NCI-H2029 (cell line): ENCODE measurements around the gene LRRC32.

Experiments used
- DNase-seq: peaks from one replicate; lab custom pipeline; 2025; lab: John Stamatoyannopoulos, UW

The LRRC32 gene, protein sequence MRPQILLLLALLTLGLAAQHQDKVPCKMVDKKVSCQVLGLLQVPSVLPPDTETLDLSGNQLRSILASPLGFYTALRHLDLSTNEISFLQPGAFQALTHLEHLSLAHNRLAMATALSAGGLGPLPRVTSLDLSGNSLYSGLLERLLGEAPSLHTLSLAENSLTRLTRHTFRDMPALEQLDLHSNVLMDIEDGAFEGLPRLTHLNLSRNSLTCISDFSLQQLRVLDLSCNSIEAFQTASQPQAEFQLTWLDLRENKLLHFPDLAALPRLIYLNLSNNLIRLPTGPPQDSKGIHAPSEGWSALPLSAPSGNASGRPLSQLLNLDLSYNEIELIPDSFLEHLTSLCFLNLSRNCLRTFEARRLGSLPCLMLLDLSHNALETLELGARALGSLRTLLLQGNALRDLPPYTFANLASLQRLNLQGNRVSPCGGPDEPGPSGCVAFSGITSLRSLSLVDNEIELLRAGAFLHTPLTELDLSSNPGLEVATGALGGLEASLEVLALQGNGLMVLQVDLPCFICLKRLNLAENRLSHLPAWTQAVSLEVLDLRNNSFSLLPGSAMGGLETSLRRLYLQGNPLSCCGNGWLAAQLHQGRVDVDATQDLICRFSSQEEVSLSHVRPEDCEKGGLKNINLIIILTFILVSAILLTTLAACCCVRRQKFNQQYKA

DNA sequence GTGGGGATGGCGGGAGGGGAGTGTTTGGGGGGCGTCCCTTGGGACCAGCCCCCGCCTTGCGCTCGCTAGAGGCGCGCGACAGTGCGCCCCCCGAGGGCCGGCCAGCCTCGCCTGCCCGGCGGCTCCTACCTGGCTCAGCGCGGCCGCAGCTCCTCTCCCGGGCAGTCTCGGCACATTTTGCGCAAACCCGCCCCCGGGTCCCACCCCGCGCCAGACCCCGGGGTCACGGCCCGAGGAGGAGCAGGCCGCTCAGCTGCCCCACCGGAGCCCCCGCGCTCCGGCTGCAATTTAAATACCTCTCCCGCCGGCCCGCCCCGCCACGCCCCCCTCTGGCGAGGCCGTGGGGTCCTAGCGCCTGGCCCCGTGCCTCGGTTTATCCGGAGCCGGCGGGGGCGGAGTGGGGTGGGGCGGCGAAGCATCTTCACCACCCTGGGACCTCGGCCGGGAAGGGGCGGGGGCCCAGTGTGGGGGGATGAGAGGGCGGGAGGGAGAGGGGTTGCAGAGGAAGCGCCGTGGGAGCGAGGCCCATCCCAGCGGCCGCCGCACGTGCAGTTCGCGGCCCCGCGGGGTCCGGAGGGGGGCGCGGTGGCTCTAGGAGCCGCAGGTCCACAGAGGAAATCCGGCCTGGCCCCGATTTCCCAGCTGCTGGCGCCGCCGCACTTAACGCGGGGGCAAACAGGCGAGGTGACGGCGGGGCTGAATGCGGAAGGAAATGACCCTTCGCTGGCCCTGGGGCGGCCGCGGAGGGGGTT is at the start of gene LRRC32:
TSS of gene LRRC32 (minus strand) at position 263 of the 752 bp plus-strand sequence. CDS start 4,793 bp downstream, outside the sequence.
- DNase-seq, result no peak

DNA sequence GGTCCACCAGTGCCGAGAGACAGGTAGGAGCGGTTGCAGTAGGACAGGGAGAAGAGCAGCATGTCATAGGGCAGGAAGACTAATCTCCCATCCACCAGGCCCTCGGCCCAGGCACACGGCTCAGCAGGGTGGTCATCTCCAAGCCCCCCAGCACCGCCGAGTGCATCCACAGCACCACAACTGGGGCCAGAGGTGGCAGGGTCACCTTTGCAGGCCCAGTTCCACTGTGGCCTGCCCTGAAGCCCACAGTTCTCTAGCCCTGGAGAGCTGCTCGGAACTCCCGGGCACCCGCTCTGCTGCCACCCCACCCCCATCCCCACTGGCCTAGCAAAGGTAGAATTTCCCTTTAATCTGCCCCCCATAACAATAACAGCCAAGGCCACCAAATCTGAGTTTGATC is 49.1 kb upstream of the LRRC32 start:
- DNase-seq, result no peak

GRCh38 chr11:76719281-76719680 is 48.7 kb upstream of the LRRC32 start:
- DNase-seq, result no peak

GRCh38 chr11:76717816-76718215 is 47.3 kb upstream of the LRRC32 start:
- DNase-seq, result no peak

DNA sequence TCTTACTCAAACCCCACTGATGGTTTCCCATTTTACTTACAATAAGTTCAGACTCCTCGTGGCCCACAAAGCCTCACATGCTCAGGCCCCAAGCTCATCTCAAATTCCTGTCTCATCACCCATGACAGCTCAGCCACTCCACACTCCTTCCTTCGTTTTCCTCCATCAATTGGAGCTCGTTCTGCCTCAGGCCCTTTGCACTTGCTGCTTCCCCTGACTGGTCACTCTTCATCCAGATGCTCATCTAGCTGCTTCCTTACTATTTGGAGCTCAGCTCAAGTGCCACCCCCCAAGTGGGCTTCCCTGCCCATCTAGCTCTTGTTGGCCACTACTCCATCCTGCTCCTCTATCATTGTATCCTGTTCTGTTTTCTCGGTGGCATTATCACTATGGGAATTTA is 46.8 kb upstream of the LRRC32 start:
- no peak for DNase-seq

DNA sequence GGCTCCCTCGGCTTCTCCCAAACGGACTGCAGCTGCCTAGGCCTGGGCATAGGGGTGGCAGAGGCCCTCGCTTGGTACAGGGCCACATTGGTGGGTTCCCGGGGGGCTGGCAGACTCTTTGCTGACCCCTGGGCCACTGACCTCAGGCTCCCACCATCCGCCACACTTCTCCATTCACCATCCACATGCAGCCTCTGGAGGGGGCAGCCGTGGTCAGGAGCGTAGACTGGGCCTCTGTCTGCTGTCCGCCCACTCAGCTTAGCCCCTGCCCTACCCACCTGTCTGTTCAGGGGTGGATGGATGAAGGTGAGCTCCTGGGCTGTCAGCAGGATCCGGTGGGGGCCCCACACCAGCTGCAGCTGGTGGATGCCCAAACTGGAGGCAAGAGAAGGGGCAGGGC is 45.7 kb upstream of the LRRC32 start:
- DNase-seq, result no peak

DNA sequence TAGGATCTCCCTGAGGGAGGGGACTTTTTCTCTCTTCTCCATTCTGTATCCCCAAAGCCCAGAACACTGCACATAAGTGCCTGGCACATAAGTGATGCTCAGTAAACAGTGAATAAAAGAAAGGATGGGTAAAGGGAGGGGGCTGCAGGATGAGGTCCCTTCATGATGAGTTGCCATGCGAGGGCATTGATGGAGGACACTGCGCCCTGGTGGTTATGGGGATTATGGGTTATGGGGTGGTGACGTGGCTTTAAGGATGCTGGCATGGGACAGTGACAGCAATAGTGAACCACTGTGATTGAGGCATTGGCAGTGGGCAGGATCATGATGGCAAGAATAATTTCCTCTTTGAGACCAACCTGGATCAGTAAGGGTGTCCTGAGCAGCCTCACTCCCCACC is 43.9 kb upstream of the LRRC32 start:
- DNase-seq, result no peak

GRCh38 chr11:76713499-76713898 is 43.0 kb upstream of the LRRC32 start:
- no peak for DNase-seq

GRCh38 chr11:76712125-76712524 is 41.6 kb upstream of the LRRC32 start:
- DNase-seq, result no peak

DNA sequence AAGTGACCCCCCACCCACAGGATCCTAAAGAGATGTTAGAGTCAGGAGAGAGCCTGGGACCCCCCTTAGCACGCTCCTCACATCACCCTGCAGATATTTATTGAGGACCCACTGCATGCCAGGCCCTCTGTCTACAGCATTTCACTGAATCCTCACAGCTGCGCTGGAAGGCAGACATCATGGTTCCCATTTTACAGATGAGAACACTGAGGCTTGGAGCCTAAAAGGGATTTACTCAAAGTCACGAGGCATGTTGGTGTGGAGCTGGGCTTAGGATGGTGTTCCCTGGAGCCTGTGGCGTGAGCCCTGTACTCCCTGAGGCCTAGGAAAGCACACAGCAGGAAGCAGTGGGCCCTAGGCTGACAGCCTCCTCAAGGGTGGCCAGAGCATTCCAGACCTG is 39.2 kb upstream of the LRRC32 start:
- DNase-seq, result no peak

- no peak for DNase-seq
Observed at GRCh38 chr11:76708972-76709660, 38.6 kb upstream of the LRRC32 start.

GRCh38 chr11:76707293-76707825 is 36.8 kb upstream of the LRRC32 start:
- no peak for DNase-seq

DNA sequence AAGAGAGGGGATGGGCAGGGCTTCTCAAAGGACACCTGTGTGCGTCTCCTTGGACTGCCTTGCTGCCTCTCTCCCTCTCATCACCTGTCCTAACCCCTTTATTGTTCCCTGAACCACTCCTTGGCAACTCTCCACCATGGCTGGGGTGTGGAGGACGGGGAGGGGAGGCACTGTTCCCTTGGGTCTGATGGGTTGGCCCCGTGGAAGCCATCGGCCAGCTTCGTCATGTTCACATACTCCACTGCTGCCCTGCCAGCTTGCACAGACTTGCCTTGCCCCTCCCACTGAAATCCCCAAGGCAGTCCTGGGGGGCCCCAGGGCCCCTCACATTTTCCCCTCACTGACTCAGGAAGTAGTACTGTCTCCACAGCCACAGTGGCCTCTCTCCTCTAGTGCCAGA is 36.1 kb upstream of the LRRC32 start:
- DNase-seq, result no peak

- DNase-seq, result no peak
Observed at GRCh38 chr11:76705826-76706225, 35.3 kb upstream of the LRRC32 start.

DNA sequence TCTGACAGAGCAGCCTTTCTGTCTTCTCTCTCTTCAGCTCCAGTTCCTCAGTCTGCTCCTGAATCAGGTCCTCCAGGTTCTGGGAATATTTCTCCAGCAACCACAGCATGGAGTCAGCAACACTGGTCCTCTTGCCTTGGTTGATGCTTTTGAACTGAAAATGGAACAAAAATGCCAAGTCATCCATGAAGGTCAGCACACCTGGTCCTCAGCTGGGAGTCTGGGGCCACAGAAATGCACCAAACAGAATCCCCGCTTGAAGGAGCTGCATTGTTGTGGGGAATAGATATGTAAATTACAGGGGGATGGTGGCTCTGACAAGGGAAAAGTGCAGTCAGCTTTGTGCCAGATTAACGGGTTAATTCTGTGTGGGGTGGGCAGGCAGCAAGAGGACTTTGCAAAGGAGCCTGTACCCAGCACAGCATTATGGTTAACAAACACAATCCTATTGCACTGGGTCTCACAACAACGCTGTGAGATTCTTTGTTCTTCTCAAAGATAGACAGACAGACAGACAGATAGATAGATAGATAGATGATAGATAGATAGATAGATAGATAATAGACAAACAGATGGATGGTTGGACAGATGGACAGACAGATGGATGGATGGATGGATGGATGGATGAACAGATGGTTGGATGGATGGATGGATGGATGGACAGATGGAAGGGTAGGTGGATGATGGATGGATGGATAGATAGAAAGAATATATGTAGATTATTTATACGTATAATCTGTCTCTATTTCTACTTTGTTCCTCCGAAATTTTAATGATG is 33.8 kb upstream of the LRRC32 start:
- no peak for DNase-seq

- DNase-seq, result no peak
Observed at GRCh38 chr11:76703707-76704106, 33.2 kb upstream of the LRRC32 start.

GRCh38 chr11:76702336-76703128 is 32.0 kb upstream of the LRRC32 start:
- no peak for DNase-seq

GRCh38 chr11:76701294-76702040 is 30.9 kb upstream of the LRRC32 start:
- no peak for DNase-seq
